Measurements from ENCODE around the gene ADAMTS13. TPM values are rescaled to one million over a fixed set of nuclear protein-coding genes. Genes with fewer than 3 reads are reported as not detected.

Gene ADAMTS13
- total and polyA plus RNA-seq, 5 experiments from 2014 or later: 0.10 to 4.0 (median 0.99) TPM

GRCh38 chr9:133492061-133493021 lies 70.2 kb downstream of the ADAMTS13 start:
- POLR2A ChIA-PET: interaction anchor here (0.9 kb wide), 1 partner anchor 17 kb away, joined by 8 read pairs; no protein-coding TSS in a partner anchor
- Mint-ChIP-seq H3K27me3 (peaks cover 0 to 2% (median 0%) of the 10 kb centered on the region in 5 donors), H3K9me3 (no peaks in the 10 kb centered on the region), H3K36me3 (no peaks in the 10 kb centered on the region), H3K4me1 (no peaks in the 10 kb centered on the region), H3K27ac (no peak overlapping the region), H3K4me3 (no peak overlapping the region)
- ATAC-seq (no peak), DNase-seq (peak in 1 of 10 donors; percentile 51)

GRCh38 chr9:133493428-133493827 lies 71.3 kb downstream of the ADAMTS13 start:
- peaks cover 0 to 5% (median under 1%) of the 10 kb centered on the region in 5 donors for H3K27me3 Mint-ChIP-seq
- no peaks in the 10 kb centered on the region for H3K36me3 Mint-ChIP-seq
- H3K4me1 Mint-ChIP-seq: peaks cover 0 to 2% (median 0%) of the 10 kb centered on the region in 4 donors
- H3K27ac Mint-ChIP-seq: no peak overlapping the region
- no peak overlapping the region for H3K4me3 Mint-ChIP-seq
- DNase-seq: no peak
- POLR2A ChIA-PET: no interaction called here
- no peaks in the 10 kb centered on the region for H3K9me3 Mint-ChIP-seq
- no peak for ATAC-seq

GRCh38 chr9:133493845-133494540 lies 71.8 kb downstream of the ADAMTS13 start:
- no peak overlapping the region for H3K27ac Mint-ChIP-seq

GRCh38 chr9:133494636-133495326 lies 72.6 kb downstream of the ADAMTS13 start:
- Mint-ChIP-seq H3K9me3 (no peaks in the 10 kb centered on the region), H3K27me3 (peaks cover 0 to 7% (median 2%) of the 10 kb centered on the region in 5 donors), H3K4me3 (no peak overlapping the region), H3K27ac (no peak overlapping the region), H3K36me3 (no peaks in the 10 kb centered on the region), H3K4me1 (peaks cover 0 to 2% (median 0%) of the 10 kb centered on the region in 4 donors)
- POLR2A ChIA-PET: interaction anchor here (1.1 kb wide), 1 partner anchor 27 kb away, joined by 3 read pairs; no protein-coding TSS in a partner anchor
- peak in 1 of 10 donors; percentile 45 for DNase-seq
- no peak for ATAC-seq

More at GRCh38 chr9:133493845-133494540, 71.8 kb downstream of the ADAMTS13 start:
- Mint-ChIP-seq H3K9me3 (no peaks in the 10 kb centered on the region), H3K4me3 (no peak overlapping the region), H3K36me3 (no peaks in the 10 kb centered on the region), H3K4me1 (peaks cover 0 to 2% (median 0%) of the 10 kb centered on the region in 4 donors), H3K27me3 (peaks cover 0 to 7% (median 2%) of the 10 kb centered on the region in 5 donors)
- POLR2A ChIA-PET: no interaction called here
- no peak for ATAC-seq
- peak in 1 of 10 donors; percentile 58 for DNase-seq

- POLR2A ChIA-PET: interaction anchor here (1.1 kb wide), 1 partner anchor 26 kb away, joined by 3 read pairs; no protein-coding TSS in a partner anchor
- Mint-ChIP-seq H3K9me3 (peaks cover 0 to under 1% (median 0%) of the 10 kb centered on the region in 9 donors), H3K4me1 (peaks cover 0 to 2% (median 0%) of the 10 kb centered on the region in 4 donors), H3K27me3 (peaks cover 0 to 7% (median 2%) of the 10 kb centered on the region in 5 donors), H3K27ac (no peak overlapping the region), H3K4me3 (no peak overlapping the region), H3K36me3 (no peaks in the 10 kb centered on the region)
- ATAC-seq: no peak
- no peak for DNase-seq
These were observed 73.4 kb downstream of the ADAMTS13 start for GRCh38 chr9:133495327-133496293.

- Mint-ChIP-seq H3K27ac (no peak overlapping the region), H3K4me3 (no peak overlapping the region), H3K4me1 (peaks cover 0 to 2% (median 0%) of the 10 kb centered on the region in 4 donors), H3K36me3 (peaks cover 0 to 11% (median 0%) of the 10 kb centered on the region in 3 donors), H3K9me3 (peaks cover 0 to 13% (median 9%) of the 10 kb centered on the region in 9 donors), H3K27me3 (peaks cover 0 to 7% (median 2%) of the 10 kb centered on the region in 5 donors)
- ATAC-seq: no peak
- POLR2A ChIA-PET: no interaction called here
- DNase-seq: peak in 1 of 10 donors; percentile 45
These were observed 75.0 kb downstream of the ADAMTS13 start for GRCh38 chr9:133496861-133497842.

- ATAC-seq (no peak), DNase-seq (peak in 1 of 10 donors; percentile 40)
- Mint-ChIP-seq H3K9me3 (peaks cover 0 to 19% (median 15%) of the 10 kb centered on the region in 9 donors), H3K36me3 (peaks cover 0 to 16% (median 0%) of the 10 kb centered on the region in 3 donors), H3K27me3 (peaks cover 0 to 7% (median 4%) of the 10 kb centered on the region in 5 donors), H3K27ac (no peak overlapping the region), H3K4me3 (no peak overlapping the region), H3K4me1 (peaks cover 0 to 2% (median 0%) of the 10 kb centered on the region in 4 donors)
- POLR2A ChIA-PET: interaction anchor here (1.5 kb wide), 1 partner anchor 10 kb away, joined by 5 read pairs; no protein-coding TSS in a partner anchor
These were observed 77.1 kb downstream of the ADAMTS13 start for GRCh38 chr9:133499132-133499891.

- peaks cover 0 to 16% (median 0%) of the 10 kb centered on the region in 3 donors for H3K36me3 Mint-ChIP-seq
- DNase-seq (peak in 1 of 10 donors; percentile 18), ATAC-seq (no peak)
- POLR2A ChIA-PET: interaction anchor here (1.5 kb wide), 1 partner anchor 10 kb away, joined by 5 read pairs; no protein-coding TSS in a partner anchor
- no peak overlapping the region for H3K27ac Mint-ChIP-seq
- peaks cover 0 to 2% (median 0%) of the 10 kb centered on the region in 4 donors for H3K4me1 Mint-ChIP-seq
- H3K4me3 Mint-ChIP-seq: no peak overlapping the region
- peaks cover 0 to 19% (median 15%) of the 10 kb centered on the region in 9 donors for H3K9me3 Mint-ChIP-seq
- peaks cover 0 to 7% (median 4%) of the 10 kb centered on the region in 5 donors for H3K27me3 Mint-ChIP-seq
These were observed 77.7 kb downstream of the ADAMTS13 start for GRCh38 chr9:133499892-133500270.

- DNase-seq (no peak), ATAC-seq (no peak)
- Mint-ChIP-seq H3K4me1 (peaks cover 0 to 2% (median under 1%) of the 10 kb centered on the region in 4 donors), H3K9me3 (peaks cover 0 to 19% (median 15%) of the 10 kb centered on the region in 9 donors), H3K27me3 (peaks cover 0 to 7% (median 4%) of the 10 kb centered on the region in 5 donors), H3K27ac (peak overlapping the region in 1 of 10 donors; percentile 35), H3K36me3 (peaks cover 0 to 16% (median 0%) of the 10 kb centered on the region in 3 donors), H3K4me3 (no peak overlapping the region)
- POLR2A ChIA-PET: no interaction called here
These were observed 79.9 kb downstream of the ADAMTS13 start for GRCh38 chr9:133502112-133502511.

All from naive thymus-derived CD8-positive, alpha-beta T cell (primary cell).